Sciatic nerve (tissue), 2 donors: ENCODE measurements around the gene NLGN4X. TPM values are rescaled to one million over a fixed set of nuclear protein-coding genes. Genes with fewer than 3 reads are reported as not detected.

ENCODE experiments used
- ATAC-seq: fragments of 200-7000 bp; cut with Tn5 transposase; one replicate; pipeline ENCODE4 v1.9.1; 2020; ENCODE audit warnings: mild to moderate bottlenecking, moderate library complexity
- DNase-seq: peaks from one replicate; pipeline ENCODE4 v3.0.0-alpha.2; 2020; ENCODE audit warnings: low spot score
- intact Hi-C: fragments of 100-400 bp; cut with DNase I; formaldehyde crosslinking; loops from one replicate; pipeline ENCODE4 v1.14.2; 2022
- total RNA-seq: library from RNA; stranded (reverse); fragmentation: NEBNext Ultra II Directional; extraction: Animal tissue kit (Norgen Biotek cat#: 25700); gene quantifications from one replicate; pipeline ENCODE4 v1.2.1, GENCODE V29; 2021
- donor health status: DM: no; HTN: no; CAD: no.
- donor health status: DM: no; HTN: no; CAD: no.

NLGN4X gene
- 17.9 TPM for total RNA-seq

GRCh38 chrX:6228720-6229119 is at the start of gene NLGN4X:
Gene NLGN4X (minus strand): TSS chrX:6228867. CDS start chrX:6151466, 77,401 bp downstream.
- peak; percentile 50 for ATAC-seq

GRCh38 chrX:6266041-6266440 is 37.4 kb upstream of the NLGN4X start:
- intact Hi-C loops, result no loop called here
- no peak for DNase-seq
- no peak for ATAC-seq

More at GRCh38 chrX:6228720-6229119, at the start of gene NLGN4X:
- no peak for DNase-seq
- intact Hi-C loops, result no loop called here

GRCh38 chrX:6262959-6263358 is 34.3 kb upstream of the NLGN4X start:
- DNase-seq, result no peak
- no peak for ATAC-seq
- intact Hi-C loops, result no loop called here

GRCh38 chrX:6257025-6257424 is 28.4 kb upstream of the NLGN4X start:
- ATAC-seq (no peak), DNase-seq (no peak)
- intact Hi-C loops, result no loop called here

- DNase-seq, result no peak
- no peak for ATAC-seq
- intact Hi-C loops, result no loop called here
Observed at GRCh38 chrX:6244666-6245065, 16.0 kb upstream of the NLGN4X start.

- DNase-seq (no peak), ATAC-seq (no peak)
- intact Hi-C loops, result no loop called here
Observed at GRCh38 chrX:6238576-6238975, 9.9 kb upstream of the NLGN4X start.

GRCh38 chrX:6227935-6228334 is 732 bp downstream of the NLGN4X start:
- intact Hi-C loops, result no loop called here
- DNase-seq, result no peak
- ATAC-seq, result no peak

- DNase-seq, result no peak
- intact Hi-C loops, result no loop called here
Observed at GRCh38 chrX:6227453-6227835, 1.2 kb downstream of the NLGN4X start.

GRCh38 chrX:6226596-6227452 is 1.8 kb downstream of the NLGN4X start:
- DNase-seq, result no peak
- peak; percentile 44 for ATAC-seq
- intact Hi-C loops, result no loop called here

More at GRCh38 chrX:6227453-6227835, 1.2 kb downstream of the NLGN4X start:
- ATAC-seq, result no peak

GRCh38 chrX:6225911-6226595 is 2.6 kb downstream of the NLGN4X start:
- peak; percentile 63 for DNase-seq
- ATAC-seq, result peak; percentile 79
- intact Hi-C loops, result no loop called here

- DNase-seq, result no peak
- intact Hi-C loops, result no loop called here
Observed at GRCh38 chrX:6225288-6225910, 3.3 kb downstream of the NLGN4X start.

GRCh38 chrX:6223516-6223915 is 5.2 kb downstream of the NLGN4X start:
- DNase-seq (no peak), ATAC-seq (no peak)
- intact Hi-C loops, result no loop called here

More at GRCh38 chrX:6225288-6225910, 3.3 kb downstream of the NLGN4X start:
- ATAC-seq, result no peak

- ATAC-seq (no peak), DNase-seq (no peak)
- intact Hi-C loops, result no loop called here
Observed at GRCh38 chrX:6210230-6210629, 18.4 kb downstream of the NLGN4X start.

GRCh38 chrX:6203462-6204215 is 25.0 kb downstream of the NLGN4X start:
- ATAC-seq (no peak), DNase-seq (no peak)
- intact Hi-C loops, result no loop called here

GRCh38 chrX:6199486-6199885 is 29.2 kb downstream of the NLGN4X start:
- no peak for DNase-seq
- ATAC-seq, result no peak
- intact Hi-C loops, result no loop called here

- DNase-seq, result no peak
- intact Hi-C loops, result no loop called here
- ATAC-seq, result no peak
Observed at GRCh38 chrX:6187256-6187655, 41.4 kb downstream of the NLGN4X start.

GRCh38 chrX:6184900-6185515 is 43.7 kb downstream of the NLGN4X start:
- ATAC-seq (no peak), DNase-seq (no peak)
- intact Hi-C loops, result no loop called here

- intact Hi-C loops, result no loop called here
- ATAC-seq (no peak), DNase-seq (no peak)
Observed at GRCh38 chrX:6175914-6176313, 52.8 kb downstream of the NLGN4X start.

GRCh38 chrX:6170424-6170823 is 58.2 kb downstream of the NLGN4X start:
- ATAC-seq (no peak), DNase-seq (no peak)
- intact Hi-C loops, result no loop called here
